ENCODE measurements around the gene TNFRSF1B. TPM values are rescaled to one million over a fixed set of nuclear protein-coding genes. Genes with fewer than 3 reads are reported as not detected.

Gene TNFRSF1B
- total and polyA plus RNA-seq, 9 of the 15 experiments (the other 6 are each of a cell fraction or from before 2014, with no cell fraction given): 8.8 to 91.3 (median 36.0) TPM

DNA sequence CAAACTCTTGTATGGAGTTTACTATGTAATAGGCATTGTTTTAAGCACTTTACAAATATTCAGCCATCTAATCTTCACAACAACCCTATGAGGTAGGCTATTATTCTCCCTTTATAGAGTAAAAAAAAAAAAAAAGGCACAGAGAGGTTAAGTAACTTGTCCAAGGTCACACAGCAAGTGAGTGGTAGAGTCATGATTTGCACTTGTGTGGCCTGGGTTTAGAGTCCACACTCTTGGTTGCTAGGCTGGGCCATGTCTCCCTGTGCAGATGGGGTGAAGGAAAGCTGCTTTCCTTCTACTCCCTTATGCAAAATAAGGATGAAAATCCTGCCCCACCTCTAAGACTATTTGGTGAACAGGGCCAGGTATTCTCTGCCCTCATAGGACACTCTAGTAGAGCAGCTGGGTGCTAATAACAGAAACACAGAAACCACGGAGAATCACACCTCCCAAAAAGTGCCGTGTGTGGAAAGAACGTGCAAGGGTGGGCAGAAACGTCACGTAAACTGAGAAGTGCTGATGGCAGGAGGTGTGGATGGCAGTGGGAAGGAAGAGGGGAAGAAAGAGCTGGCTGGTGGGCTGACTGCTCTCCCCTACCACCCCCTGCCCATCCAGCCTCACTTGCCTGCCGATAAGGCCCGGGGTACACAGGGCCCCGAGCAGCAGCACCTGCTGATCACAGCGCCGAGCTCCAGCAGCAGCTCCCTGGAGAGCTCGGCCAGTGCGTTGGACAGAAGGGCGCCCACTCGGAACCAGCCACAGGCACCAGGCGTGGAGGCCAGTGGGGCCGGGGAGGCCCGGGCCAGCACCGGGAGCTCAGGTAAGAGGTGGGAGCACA is 34.8 kb downstream of the TNFRSF1B start:
- ChIA-PET CTCF (ENCODE audit: low intra/inter-chr PET ratio) (no interaction called here), POLR2A (interaction anchor here (0.6 to 1.4 kb wide), 7 partner anchors 10 to 293 kb away, joined by 3 to 4 read pairs (median 3); no protein-coding TSS in a partner anchor)
- FAIRE-seq (peak; percentile 65), ATAC-seq (no peak), DNase-seq (ENCODE audit: extremely low read depth in 1 of 4, low spot score in 3 of 4) (no peak)
- H3K79me2 ChIP-seq (ENCODE audit: control insufficient read depth, insufficient read depth, low read length): no peaks in the 10 kb centered on the region
- H3K27ac ChIP-seq (ENCODE audit: extremely low read depth, low read depth, low read length): no peak overlapping the region
- H4K20me1 ChIP-seq (replicated peaks; ENCODE audit: control insufficient read depth, insufficient read depth, low read length): no peaks in the 10 kb centered on the region
- no peaks in the 10 kb centered on the region for H3K9me3 ChIP-seq (replicated peaks; ENCODE audit: control insufficient read depth, insufficient read depth, low read depth, low read length)
- H3K9ac ChIP-seq (ENCODE audit: insufficient read depth in 1 of 2, low read depth in 2 of 2, low read length in 2 of 2): no peak overlapping the region; a peak in 1 of 4 replicates
- peaks cover 13 to 38% of the 10 kb centered on the region in 2 experiments; a peak in 4 of 5 replicates for H3K4me1 ChIP-seq (replicated peaks in 1 of 2; ENCODE audit: control insufficient read depth in 2 of 2, insufficient read depth in 2 of 2, low read length in 2 of 2)
- BruUV-seq (replicated peaks): no TSS peak
- peaks cover 61% of the 10 kb centered on the region for H3K36me3 ChIP-seq (ENCODE audit: control insufficient read depth, insufficient read depth, low read length)
- H3K4me2 ChIP-seq (ENCODE audit: insufficient read depth, low read length): no peak overlapping the region
- H2AFZ ChIP-seq (ENCODE audit: low read depth, low read length): no peak overlapping the region
- no peaks in the 10 kb centered on the region for H3K27me3 ChIP-seq (ENCODE audit: control insufficient read depth in 2 of 2, insufficient read depth in 2 of 2, low read length in 2 of 2)
- intact Hi-C loops (cut with micrococcal nuclease): no loop called here
- in situ Hi-C loops (cut with MboI): no loop called here
- H3K9me1 ChIP-seq (ENCODE audit: control insufficient read depth, insufficient read depth, low read length): no peaks in the 10 kb centered on the region
- H3K4me3 ChIP-seq: no peak overlapping the region
- 93% methylated on average over 18 of the region's 18 CpGs for whole genome bisulfite sequencing (ENCODE audit: insufficient coverage, low coverage, missing lambda C conversion rate)
- TF ChIP-seq CHD4 (IDR thresholded peaks at IDR 0.05; ENCODE audit: insufficient read depth, insufficient replicate concordance, low read depth, low read length, poor library complexity, severe bottlenecking): peak; percentile 28
- peak in 1 of 2 experiments; percentile 68; a peak in 2 of 4 replicates for TF ChIP-seq RCOR1 (IDR thresholded peaks at IDR 0.05; ENCODE audit: borderline replicate concordance in 1 of 2, low read depth in 2 of 2, low read length in 2 of 2)
- peak; percentile 92 for TF ChIP-seq ZFP36 (IDR thresholded peaks at IDR 0.05; ENCODE audit: low read depth, low read length, partially characterized antibody)
- no peak for TF ChIP-seq MAFK (IDR thresholded peaks at IDR 0.05; ENCODE audit: low read length)
- peak; percentile 74; the same call in 1 of the 2 replicates for TF ChIP-seq HDAC2 (IDR thresholded peaks at IDR 0.05)
- peak; percentile 88; the same call in 1 of the 2 replicates for TF ChIP-seq SMARCA5 (IDR thresholded peaks at IDR 0.05)
- TF ChIP-seq ZNF384 (IDR thresholded peaks at IDR 0.05; ENCODE audit: low read depth, low read length): peak; percentile 69
- peak; percentile 97 for TF ChIP-seq RBM25 (IDR thresholded peaks at IDR 0.05; ENCODE audit: low read depth, low read length, severe bottlenecking)
- TF ChIP-seq POLR2G (IDR thresholded peaks at IDR 0.05; ENCODE audit: low read depth, low read length): peak; percentile 41
- TF ChIP-seq NONO (IDR thresholded peaks at IDR 0.05; ENCODE audit: low read depth in 2 of 2, low read length in 1 of 2): no peak
- TF ChIP-seq ESRRA (IDR thresholded peaks at IDR 0.05; ENCODE audit: borderline replicate concordance, low read depth): 0 out of 2 replicates have a peak, but pooled peaks have one; percentile 13
- peak; percentile 85; the same call in 1 of the 2 replicates for TF ChIP-seq ADNP (tag; IDR thresholded peaks at IDR 0.05)
- TF ChIP-seq KDM1A (IDR thresholded peaks at IDR 0.05): peak; percentile 69 to 79; a peak in 3 of 4 replicates
- peak; percentile 98 for TF ChIP-seq BCOR (IDR thresholded peaks at IDR 0.05)
- TF ChIP-seq ZZZ3 (IDR thresholded peaks at IDR 0.05): no peak
- TF ChIP-seq CBFB (CRISPR knock-in tag; IDR thresholded peaks at IDR 0.05): no peak
